ENCODE results near the gene E4F1. TPM values are rescaled to one million over a fixed set of nuclear protein-coding genes. Genes with fewer than 3 reads are reported as not detected.
A peak's percentile ranks its signal among the peaks of the same experiment; 100 is the strongest.

Gene E4F1
- total and polyA plus RNA-seq, 2 of the 8 experiments (the other 6 are each of a cell fraction or from before 2014, with no cell fraction given) = 22.2 to 27.0 TPM

DNA sequence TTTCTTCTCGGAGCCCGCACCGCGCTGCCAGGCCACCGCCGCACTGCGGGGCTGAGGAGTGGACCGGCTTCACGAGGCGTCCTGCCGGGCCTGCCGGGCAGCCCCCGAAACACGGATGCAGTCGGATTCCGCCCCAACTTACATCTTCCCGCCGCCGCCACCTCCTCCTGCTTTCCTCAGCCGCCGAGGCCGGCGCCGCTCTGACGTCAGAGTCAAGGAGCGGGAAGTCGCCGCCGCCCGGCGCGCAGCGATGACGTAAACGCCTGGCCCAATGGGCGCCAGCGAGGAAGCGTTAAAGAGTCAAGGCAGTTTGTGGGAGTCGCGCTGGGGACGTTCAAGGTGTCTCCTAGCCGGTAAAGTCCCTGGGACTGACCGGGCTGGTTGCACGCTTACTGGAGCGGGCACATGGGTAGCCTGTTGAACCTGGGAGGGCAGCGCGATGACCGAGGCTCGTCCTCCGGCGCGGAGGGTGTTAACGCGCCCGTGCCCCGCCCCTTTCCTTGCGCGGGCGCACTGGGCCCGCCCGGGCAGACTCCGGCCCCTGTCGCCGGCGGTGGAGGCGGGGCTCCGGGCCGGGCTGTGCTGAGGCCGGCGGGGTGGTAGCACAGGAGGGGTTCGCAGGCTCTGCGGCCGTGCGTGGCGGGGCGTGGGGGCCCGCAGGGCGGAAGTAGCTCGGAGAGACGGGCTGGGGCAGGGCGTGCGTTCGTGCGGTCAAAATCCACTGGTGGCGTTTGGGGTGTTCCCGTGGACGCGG, 44.7 kb downstream of the E4F1 start, which contains the start of gene RNPS1 (continued):
- TF ChIP-seq MAX (IDR thresholded peaks at IDR 0.05) (peak; percentile 90), FOSL1 (IDR thresholded peaks at IDR 0.05; ENCODE audit: insufficient read depth, low read depth, low read length) (no peak), PHF8 (conservative IDR thresholded peaks at IDR 0.05; ENCODE audit: low read depth, low read length) (peak; percentile 96), ASH2L (IDR thresholded peaks at IDR 0.05; ENCODE audit: low read length) (peak; percentile 55), SRF (IDR thresholded peaks at IDR 0.05; ENCODE audit: low read depth, low read length) (peak; percentile 85)
